GM19043 (cell line): ENCODE data around the gene CPNE5.

Source experiments
- ATAC-seq: cut with Tn5 transposase; IDR thresholded peaks from one replicate; pipeline ENCODE4 v1.9.1; 2021; ENCODE audit warnings: low read depth; ENCODE audit not compliant: unreplicated experiment

Gene CPNE5

DNA sequence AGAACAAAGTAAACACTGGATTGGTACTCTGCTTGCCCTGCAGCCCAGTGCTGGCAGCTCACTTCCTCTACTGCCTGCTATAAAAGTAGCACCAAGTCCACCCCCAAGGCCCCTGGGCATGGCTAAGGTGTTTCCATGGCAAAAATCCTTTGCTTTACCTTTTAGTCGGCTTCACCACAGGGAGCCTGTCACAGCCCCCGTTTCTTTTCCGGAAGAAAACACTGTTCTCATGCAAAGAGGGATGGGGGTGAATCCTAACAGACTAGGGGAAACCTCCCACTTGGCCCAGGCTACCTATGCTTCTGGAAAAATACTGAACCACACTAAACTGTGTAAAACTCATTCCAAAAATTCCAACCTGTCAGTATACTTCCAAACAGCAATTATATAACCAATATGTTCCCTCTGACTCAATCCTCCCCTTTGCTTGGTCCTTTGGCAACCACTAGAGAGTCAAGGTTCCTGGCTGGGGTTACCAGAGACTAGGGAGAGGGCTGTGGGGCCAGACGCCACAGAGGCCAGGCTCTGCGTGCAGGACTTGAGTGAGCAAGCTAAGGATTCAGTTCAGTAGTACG is 19.2 kb upstream of the CPNE5 start:
- no peak for ATAC-seq

DNA sequence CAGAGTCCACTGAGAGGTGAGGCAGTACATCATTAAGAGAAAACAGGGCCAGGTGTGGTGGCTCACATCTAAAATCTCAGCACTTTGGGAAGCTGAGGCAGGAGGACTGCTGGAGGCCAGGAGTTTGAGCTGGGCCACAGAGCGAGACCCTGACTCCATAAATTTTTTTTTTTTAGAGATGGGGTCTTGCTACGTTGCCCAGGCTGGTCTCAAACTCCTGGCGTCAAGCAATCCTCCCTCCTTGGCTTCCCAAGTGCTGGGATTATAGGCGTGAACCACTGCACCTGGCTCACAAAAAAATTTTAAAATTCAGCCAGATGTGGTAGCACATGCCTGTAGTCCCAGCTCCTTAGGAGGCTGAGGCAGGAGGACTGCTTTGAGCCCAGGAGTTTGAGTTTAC is 18.1 kb upstream of the CPNE5 start:
- ATAC-seq = no peak

DNA sequence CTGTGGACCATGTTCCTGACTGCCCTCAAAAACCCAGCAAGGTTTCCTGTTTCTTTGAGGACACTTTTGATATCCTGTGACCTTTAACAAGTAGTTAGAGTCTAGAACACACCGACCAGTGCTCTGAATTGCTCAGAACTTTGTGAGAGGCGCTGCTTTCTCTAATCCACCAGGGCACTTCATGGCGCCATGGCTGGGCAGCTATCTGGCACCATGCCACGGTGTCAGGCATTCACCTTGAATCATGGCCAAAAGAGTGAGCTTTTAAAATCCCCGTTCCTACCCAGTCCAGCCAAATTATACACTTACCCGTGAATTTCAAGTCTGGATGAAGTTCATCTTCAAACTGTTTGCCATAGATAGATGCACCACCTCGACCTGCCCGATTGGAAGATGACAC is 17.0 kb upstream of the CPNE5 start:
- no peak for ATAC-seq

DNA sequence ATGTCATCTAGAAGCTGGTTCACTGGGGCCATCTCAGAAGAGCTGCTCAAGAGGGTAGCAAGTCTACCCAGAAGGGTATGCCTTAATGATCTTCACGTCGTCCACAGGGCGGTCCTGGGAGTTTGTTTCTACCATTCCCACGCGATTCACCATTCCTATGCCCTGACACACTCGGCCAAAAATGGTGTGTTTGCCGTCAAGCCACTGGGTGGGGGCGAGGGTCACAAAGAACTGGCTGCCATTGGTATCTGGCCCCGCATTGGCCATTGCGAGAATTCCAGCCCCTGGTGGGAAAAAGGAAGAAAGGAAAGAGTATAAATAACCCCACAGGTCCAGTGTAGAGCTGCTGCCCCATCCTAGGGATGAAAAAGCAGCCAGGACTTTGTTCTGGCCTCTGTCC is 16.5 kb upstream of the CPNE5 start:
- ATAC-seq = no peak

DNA sequence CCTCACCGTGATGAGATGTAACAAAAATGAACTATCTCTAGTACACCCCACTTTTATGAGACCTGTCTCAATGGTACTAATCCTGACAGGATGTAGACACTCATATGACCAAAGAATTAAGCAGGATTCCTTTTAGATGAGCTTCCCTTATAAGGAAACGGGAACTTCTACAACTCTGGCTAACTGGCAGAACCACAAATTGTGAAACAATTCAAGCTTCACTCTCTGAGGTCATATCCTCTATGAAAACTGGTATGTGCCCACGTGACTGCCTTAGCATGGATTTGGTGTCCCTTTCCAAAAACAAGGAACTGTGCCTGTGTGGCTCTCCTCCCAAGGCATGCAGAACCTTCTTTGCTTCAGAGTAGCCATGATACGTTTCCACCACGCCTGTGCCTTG is 14.1 kb upstream of the CPNE5 start:
- ATAC-seq = no peak

DNA sequence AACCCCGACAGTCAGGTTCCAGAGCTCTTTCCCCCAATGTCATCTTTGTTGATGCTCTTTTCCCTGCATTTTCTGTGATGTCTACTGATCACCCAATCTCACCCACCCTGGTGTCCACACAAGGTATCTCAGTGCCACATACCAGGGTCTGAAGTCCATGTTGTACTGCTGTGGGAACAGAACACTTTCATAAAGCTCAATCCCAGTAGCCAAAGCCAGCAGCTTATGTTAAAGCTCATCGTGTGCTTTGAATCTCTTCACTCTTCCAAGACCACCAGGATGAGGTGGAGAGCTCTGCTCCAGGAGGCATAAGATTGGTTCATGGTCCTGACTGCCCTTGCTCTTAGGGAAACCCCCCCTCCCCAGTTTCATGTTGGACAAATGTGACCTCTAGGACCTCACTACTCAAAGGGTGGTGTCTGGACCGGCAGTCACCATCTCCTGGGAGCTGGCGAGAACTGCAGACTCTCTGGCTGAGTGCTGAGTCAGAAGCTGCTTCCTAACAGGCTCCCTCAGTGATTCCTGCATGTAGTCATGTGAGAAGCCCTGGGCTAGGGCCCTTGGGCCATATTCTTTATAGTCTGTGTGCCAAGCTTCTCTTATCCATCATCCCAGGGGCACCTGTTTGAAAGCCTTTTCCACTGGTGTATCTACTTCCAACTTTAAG is 13.4 kb upstream of the CPNE5 start:
- ATAC-seq = no peak

DNA sequence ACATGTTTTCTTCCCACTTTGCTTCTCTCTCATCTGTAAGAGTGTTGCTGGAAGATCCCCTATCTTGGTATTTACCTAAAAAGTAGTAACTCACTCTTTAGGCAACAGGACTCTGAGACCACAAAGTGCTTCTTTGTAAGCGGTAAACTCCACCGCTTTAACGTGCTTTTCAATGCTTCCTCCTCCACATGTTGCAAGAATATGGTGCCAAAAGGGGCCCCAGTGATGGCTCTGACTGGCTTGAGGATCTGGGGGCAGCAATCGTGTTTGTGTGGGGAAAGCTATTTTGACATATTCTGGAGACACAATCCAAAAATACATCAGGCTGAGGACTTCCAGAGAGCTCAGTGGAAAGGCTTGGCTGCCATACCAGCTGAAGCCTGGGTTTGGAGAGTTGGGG is 12.4 kb upstream of the CPNE5 start:
- ATAC-seq = no peak

DNA sequence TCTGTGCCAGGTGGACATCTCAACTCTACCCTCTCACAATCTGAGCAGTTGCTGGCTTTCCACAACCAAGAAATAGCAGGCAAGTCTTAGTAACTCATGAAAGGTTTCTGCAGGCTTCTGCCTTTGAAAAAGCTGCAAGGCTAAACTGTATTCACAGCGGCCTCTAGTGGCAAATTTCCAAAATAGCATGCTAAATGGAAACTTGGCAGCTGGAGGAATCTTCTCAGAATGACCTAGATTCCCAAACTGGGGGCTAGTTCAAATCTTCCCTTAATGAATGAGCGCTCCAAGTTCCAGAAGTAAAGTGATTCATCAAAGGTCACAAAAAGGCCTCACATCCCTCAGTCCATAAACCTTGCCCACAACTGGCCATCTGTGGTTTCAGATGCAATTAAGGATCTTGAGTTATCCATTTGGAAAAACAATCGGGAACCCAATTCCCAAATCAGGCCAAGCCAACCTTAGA is 11.9 kb upstream of the CPNE5 start:
- ATAC-seq = no peak

DNA sequence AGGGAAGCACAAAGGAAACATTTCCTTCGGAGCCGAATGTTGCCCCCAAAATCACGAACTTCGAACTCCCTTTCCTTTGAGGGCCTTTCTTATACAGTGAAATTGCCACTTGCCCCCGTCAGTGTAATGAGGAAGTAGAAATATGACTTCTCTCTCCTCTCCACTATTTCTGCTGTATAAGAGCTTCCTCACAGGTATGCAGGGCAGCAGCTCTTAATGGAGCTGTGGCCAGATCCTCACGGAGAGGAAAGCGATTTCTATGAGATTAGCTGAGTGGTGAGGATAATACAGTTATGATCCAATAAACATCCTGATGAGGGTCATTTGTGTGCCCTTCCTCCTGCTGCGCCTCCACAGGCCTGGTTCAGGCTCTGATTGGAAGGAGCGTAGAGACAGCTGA is 10.8 kb upstream of the CPNE5 start:
- ATAC-seq = no peak

DNA sequence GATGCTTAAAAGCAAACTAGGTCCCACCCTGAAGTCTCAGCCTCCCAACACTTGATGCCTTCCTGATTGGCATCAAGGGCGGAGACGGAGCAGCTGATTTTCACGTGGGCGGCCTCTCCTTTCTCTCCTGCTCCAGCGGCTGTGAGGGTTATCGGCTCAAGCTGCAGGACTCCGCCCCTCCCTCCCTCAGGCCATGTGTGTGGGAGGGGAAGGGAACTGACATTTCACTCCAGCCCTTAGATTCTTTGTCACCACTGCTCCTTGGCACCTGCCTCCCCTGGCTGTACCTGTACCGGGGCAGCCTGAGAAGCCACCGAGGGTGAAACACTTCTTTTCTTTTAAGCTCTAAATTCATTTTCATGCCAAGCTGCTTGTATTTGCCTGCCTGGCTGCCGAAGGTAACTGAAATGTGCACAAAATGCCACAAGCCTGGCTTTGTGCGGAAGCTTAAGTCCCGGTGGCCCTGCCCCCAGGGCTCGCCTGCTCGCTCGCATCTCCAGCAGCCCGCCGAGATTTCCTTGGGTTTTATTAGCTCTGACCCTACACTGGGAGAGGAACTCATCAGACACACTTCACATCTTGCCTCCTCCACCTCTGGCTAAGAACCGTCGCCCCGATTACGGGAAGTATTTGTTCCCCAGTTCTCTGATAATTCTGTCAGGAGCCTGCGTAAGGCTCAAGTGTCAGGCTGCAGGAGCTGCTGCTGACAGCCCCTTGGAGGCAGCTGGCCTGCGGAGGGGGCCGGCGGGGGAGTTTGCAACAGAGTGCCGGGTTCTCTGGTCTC is 9.6 kb upstream of the CPNE5 start:
- ATAC-seq = no peak

DNA sequence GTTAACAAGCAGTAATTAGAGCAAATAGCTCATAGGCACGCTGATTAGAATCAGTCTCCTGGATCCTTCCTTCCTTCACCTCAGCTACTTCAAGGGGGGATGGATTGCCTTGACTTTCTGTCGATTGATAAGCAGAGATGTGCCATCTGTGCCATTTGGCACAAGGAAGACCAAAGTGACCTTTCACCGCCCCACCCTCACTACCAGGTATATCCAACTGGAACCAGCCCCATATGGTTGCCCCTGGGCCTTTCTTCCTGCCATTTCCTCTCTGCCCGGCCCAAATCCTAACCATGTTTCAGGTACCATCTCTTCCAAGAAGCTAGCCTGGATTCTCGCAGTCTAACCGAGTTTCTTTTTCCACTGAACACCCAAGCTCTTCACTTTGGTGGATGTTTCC is 8.7 kb upstream of the CPNE5 start:
- no peak for ATAC-seq

DNA sequence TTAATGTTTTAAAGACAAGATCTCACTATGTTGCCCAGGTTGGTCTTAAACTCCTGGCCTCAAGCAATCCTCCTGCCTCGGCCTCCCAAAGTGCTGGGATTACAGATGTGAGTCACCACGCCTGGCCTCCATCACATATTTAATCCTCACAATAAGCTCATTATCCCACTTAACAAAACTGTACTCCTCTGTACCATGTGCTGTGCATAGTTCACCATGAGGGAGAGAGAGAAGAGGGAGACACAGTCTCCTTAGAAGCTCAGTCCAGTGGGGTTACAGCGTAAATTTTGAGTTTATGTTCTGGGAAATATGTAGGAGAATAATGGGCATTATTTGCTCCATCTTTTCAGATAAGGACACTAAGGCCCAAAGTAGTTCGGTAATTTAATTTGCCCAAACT is 7.9 kb upstream of the CPNE5 start:
- no peak for ATAC-seq

DNA sequence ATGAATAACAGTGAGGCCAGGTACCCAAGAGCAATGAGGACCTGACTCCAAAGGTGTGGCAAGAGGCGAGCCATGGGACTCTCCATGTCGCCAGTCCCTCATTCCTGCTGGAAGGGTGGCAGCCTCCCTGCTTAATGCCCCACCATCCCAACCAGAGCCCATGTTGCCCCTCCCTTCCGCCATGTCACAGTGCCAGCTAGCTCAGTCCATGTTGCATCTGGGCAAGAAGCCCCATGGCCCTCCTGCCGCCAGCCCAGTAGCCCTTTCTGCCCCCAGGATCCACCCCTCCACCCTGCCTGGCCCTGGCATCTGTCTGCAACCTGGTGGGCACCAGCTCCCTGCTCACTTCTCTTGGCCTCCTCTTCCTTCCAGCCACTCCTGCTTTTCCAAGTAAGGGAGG is 6.0 kb upstream of the CPNE5 start:
- no peak for ATAC-seq

DNA sequence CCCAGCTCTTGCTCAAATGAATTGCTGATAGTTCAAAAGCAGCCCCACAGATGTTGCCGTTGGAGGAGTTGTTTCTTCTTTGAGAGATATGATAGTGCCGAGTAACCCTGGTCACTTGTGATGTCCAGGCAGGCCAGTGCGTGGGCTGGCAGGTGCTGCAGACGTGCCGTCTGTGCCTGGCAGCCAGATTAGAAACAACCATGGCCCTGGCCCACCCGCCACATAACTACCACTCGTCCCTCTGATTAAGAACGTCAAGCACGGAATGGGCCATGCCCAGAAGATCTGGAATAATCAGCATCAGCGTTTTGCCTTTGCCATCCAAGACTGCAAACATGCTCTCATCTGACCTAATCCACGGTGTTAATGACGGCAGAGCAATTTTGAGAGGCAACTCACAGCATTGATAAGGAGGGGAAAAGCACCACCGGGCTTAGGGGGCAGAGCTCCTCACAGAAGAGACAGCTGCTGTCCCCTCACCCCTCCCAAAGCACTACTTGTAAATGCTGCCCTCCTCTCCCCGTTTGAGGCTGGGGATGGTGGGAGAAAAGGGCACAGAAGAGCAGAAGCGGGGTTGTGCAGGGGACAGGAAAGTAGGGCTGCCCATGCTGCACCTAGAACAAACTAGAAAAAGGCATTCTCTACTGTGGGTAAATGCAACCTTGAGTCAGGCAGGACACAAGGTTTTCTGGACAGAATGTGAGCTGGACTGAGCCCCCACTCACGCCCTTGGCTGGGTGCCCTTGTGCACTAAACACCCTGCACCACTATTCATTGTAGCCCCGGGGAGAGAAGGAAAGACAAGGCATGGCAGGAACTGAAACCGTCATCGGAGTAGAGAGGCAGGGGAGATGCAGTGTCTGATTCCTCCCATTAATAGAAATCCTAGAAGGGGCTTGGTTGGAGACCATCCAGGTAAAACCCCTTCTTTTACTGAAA is 5.3 kb upstream of the CPNE5 start:
- no peak for ATAC-seq

DNA sequence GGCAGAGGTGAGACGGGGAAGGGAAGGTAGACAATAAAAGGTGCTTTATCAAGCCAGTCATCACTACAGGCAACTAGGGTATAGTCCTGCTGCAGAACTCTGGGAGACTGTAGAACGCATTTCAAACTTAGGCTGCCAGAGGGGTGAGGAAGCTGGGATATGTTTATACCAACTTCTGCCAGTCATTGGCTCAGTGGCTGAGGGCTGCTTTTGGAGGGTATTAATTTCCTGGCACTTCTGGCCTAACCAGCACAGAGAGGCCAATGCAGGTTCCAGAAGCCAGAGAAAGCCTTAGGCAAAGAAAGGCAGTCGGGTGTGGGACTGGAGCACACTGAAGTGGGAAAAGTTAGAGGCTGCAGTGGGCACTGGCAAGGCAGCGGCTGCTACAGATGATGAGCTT is 3.9 kb upstream of the CPNE5 start:
- ATAC-seq = no peak

DNA sequence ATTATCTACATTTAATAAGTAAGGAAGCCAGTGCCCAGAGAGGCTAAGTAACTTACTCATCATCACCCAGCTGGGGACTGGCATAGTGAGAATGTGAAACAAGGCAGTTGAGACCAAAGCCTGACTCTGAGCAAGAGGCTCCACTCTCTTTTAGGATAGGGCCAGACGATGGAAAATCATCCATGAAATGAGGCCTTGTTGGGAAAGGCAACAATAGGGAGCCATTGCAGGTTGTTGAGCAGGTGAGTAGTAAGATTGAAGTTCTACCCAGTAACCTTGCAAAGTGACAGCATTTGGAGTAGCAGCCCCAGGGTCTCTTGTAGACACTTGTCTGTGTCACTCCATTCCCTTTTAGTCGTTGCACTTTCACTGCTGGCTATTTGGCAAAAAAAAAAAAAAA is 2.5 kb upstream of the CPNE5 start:
- ATAC-seq = no peak

DNA sequence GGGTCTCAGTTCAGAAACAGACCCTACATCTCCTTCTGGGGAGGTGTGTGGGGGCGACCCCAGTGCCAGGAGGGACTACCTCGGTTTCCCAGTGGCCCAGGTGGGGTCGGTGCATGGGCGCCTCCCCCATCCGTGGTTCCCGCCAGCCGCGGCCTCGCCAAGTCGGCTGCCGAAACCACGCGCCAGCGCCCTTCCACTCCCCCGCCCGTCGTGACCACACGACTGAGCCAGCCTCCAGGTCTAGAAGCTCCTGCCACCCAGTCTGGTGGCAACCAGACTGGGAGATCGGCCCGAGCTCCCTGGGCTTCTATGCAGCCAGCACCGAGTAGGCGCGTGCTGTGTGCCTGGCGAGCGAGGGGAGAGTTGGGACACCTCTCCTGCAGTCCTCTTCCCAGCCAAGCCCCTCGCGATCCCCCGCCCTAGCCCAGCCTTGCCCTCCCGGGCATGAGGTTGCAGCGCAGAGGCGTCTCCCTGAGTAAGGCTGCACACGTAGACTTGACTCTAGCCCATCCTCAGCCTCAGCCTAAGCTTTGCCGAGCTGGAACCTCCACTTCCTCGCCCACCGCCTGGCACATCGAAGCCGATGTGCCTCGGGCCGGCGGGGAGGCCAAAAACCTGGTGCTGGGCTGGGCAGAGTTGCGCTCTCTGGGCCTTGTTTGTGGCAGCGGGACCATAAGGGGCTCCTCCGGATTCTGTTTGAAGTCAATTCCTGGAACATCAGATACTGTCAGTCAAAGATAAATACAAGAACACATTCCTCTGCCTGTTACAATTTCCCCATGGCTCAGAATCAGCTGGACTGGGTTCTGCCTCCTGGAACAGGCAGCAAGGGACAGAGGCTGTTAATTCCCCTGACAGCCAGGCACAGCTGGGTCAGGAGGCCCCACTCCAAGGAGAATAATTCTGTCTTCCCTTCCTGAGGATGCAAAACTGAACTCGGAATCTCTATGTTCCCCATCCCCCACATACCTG is 1.5 kb upstream of the CPNE5 start:
- ATAC-seq = no peak

DNA sequence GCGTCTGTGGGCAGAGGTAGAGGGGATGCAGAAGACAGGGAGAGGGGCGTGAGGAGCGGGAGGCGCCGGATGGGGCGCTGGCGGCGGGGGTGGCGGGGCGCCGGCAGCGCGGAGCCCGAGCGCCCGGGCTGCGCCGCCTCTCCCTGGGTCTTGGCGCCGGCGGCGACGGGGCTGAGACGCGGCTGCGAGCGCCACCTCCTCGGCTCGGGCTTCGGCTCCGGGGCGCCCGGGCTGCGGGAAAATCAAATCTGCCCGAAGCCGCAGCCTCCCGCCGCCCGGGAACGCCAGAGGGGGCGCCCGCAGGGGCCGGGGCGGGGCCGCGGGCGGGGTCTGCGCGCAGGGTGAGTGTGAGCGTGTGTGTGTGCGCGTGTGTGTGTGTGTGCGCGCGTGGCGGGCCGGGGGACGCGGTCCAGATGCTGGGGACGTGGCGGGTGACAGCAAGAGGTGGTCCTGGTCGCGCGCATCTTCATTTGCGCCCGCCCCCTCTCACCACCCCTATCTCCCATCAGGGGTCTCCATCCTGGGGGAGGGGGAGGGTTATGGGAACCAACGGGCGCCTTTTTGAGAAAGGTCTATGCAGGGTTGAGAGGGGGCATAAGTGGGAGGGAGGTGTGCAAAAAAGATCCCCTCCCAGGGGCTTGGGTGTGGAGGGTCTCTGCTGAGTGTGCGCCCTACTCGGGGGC is 646 bp upstream of the CPNE5 start:
- ATAC-seq = no peak

DNA sequence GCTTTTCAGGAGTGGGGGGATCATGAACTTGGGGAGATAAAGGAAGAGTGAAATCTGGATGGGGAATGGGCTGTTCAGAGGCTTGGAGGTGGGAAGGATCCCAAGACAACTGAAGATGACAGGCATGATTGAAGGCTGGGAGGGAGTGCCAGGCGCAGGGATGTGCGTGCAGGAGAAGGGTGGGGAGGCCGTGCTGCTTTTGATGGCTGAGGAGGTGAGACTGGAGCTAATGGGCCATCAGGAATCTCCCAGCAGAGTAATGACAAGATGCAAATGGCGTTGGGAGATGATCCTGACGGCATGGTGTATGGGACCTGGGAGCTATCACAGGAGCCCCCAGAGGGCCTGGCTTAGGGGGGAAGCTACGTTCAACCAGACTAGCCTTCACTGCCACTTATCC is 1.6 kb downstream of the CPNE5 start:
- no peak for ATAC-seq
